Measurements from ENCODE around the gene SYNGR3. TPM values are rescaled to one million over a fixed set of nuclear protein-coding genes. Genes with fewer than 3 reads are reported as not detected.

The SYNGR3 gene
- total RNA-seq, 1 experiment from 2014 or later = 4.3 TPM

DNA sequence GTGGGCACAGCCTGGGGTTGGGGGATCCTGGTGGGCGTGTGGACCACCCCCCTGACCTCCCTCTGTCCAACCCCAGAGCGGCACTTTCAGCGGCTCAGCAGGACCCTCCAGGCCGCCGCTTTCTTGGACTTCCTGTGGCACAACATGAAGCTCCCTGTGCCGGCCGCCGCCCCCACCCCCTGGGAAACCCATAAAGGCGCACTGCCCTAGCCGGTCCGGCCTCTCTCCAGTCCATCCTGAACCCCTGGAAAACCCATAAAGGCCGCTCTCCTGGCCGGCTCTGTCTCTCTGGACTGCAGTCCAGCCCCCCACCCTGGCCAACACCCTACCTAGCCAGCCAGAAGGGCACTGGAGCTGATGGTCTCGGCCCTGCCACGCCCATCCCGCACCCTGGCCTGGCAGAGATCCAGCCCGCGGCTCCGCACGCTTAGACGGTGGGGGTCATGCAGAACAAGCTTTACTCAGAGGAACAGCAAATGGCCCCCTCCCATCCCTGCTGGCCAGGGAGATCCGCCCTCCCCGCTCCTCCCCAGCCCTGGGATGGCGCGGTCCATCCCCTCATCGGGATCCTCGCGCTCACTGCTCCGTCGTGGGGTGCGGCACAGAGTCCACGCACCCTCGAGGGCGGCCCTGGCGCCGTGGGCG is 11.2 kb upstream of the SYNGR3 start:
- DNase-seq = no peak
- intact Hi-C loops (cut with micrococcal nuclease; ENCODE audit: unreplicated experiment) = no loop called here
- Histone ChIP-seq H3K4me2 (peak overlapping the region; percentile 99), H3K36me3 (ENCODE audit: low read depth) (peaks cover 3% of the 10 kb centered on the region; the same call in 1 of the 2 replicates), H3K4me3 (peak overlapping the region; percentile 55; the same call in 1 of the 2 replicates), H2AFZ (no peak overlapping the region), H3K79me2 (ENCODE audit: low read depth) (peaks cover 8% of the 10 kb centered on the region), H3F3A (ENCODE audit: insufficient read depth, low read depth) (peaks cover 56% of the 10 kb centered on the region), H3K9me2 (ENCODE audit: insufficient read depth) (no peaks in the 10 kb centered on the region), H3K4me1 (replicated peaks; ENCODE audit: insufficient read depth) (peaks cover 50% of the 10 kb centered on the region), H4K20me1 (ENCODE audit: insufficient read depth) (peaks cover 9% of the 10 kb centered on the region; the same call in 1 of the 2 replicates), H3K27ac (no peak overlapping the region), H3K9me3 (ENCODE audit: insufficient read depth, low read depth) (no peaks in the 10 kb centered on the region), H3K27me3 (ENCODE audit: insufficient read depth, low read depth) (no peaks in the 10 kb centered on the region)
- ChIA-PET CTCF (no interaction called here), POLR2A (ENCODE audit: unreplicated experiment) (interaction anchor here (0.6 to 1.4 kb wide), 3 partner anchors 14 to 248 kb away, joined by 3 to 10 read pairs (median 3); partner anchors contain the start of gene RPS2)
- no TSS peak for BruUV-seq (replicated peaks)
- TF ChIP-seq EZH2 (IDR thresholded peaks at IDR 0.05; ENCODE audit: low read depth) = no peak
- TF ChIP-seq CTCF (conservative IDR thresholded peaks at IDR 0.05) = no peak

- H3K27ac ChIP-seq = peak overlapping the region; percentile 62
- H3K27me3 ChIP-seq (ENCODE audit: insufficient read depth, low read depth) = no peaks in the 10 kb centered on the region
- H3K4me3 ChIP-seq = peak overlapping the region; percentile 55
- TF ChIP-seq CTCF (conservative IDR thresholded peaks at IDR 0.05) (no peak; the same call in 1 of the 2 replicates), EZH2 (IDR thresholded peaks at IDR 0.05; ENCODE audit: low read depth) (no peak)
- ChIA-PET POLR2A (ENCODE audit: unreplicated experiment) (interaction anchor here (0.6 to 1.4 kb wide), 4 partner anchors 15 to 1203 kb away, joined by 3 to 10 read pairs (median 4); partner anchors contain the start of gene RPS2), CTCF (no interaction called here)
- H3K4me2 ChIP-seq = peak overlapping the region; percentile 99
- no peaks in the 10 kb centered on the region for H3K9me2 ChIP-seq (ENCODE audit: insufficient read depth)
- 0 out of 2 replicates have a peak, but pooled peaks cover 5% of the 10 kb centered on the region for H4K20me1 ChIP-seq (ENCODE audit: insufficient read depth)
- intact Hi-C loops (cut with micrococcal nuclease; ENCODE audit: unreplicated experiment) = loop anchor here (5.0 kb wide), 2 partner anchors 68 to 163 kb away; partner anchors contain the start of genes NTHL1 and TSC2
- no peaks in the 10 kb centered on the region for H3K9me3 ChIP-seq (ENCODE audit: insufficient read depth, low read depth)
- peaks cover 2% of the 10 kb centered on the region; the same call in 1 of the 2 replicates for H3K79me2 ChIP-seq (ENCODE audit: low read depth)
- H3F3A ChIP-seq (ENCODE audit: insufficient read depth, low read depth) = peaks cover 58% of the 10 kb centered on the region
- peak overlapping the region; percentile 81 for H2AFZ ChIP-seq
- 0 out of 2 replicates have a peak, but pooled peaks cover 3% of the 10 kb centered on the region for H3K36me3 ChIP-seq (ENCODE audit: low read depth)
- peak; percentile 77 to 97 for DNase-seq
- peaks cover 51% of the 10 kb centered on the region for H3K4me1 ChIP-seq (replicated peaks; ENCODE audit: insufficient read depth)
- TSS peak; percentile 27 for BruUV-seq (replicated peaks)
These were observed 10.3 kb upstream of the SYNGR3 start for GRCh38 chr16:1979271-1980029.

Measured in PC-9 (cell line).